Keratinocyte (primary cell): ENCODE data around the gene MUC3A. TPM values are rescaled to one million over a fixed set of nuclear protein-coding genes. Genes with fewer than 3 reads are reported as not detected.

ENCODE experiments used
- DNase-seq: peaks from one replicate; pipeline ENCODE4 v3.0.0-alpha.2; 2011; ENCODE audit warnings: low read depth, missing footprints, low spot score
- FAIRE-seq: peaks from 2 replicates; lab custom pipeline; 2011; peaks lifted over from hg19 to GRCh38; lab: Jason Lieb, UNC
- H2AFZ ChIP-seq: 2 replicates; pipeline ENCODE4 v1.6.0; 2012; ENCODE audit warnings: low read length, control low read depth, inconsistent platforms; ENCODE audit not compliant: control insufficient read depth
- H3K27ac ChIP-seq: 2 replicates; pipeline ENCODE4 v1.5.1; 2011; ENCODE audit warnings: low read length; ENCODE audit not compliant: control insufficient read depth, insufficient read depth
- H3K27me3 ChIP-seq: 3 replicates; pipeline ENCODE4 v1.6.0; 2011; ENCODE audit warnings: low read length; ENCODE audit not compliant: control insufficient read depth, insufficient read depth; ENCODE audit errors: extremely low read depth
- H3K36me3 ChIP-seq, 2 experiments: 2 replicates in 1 of 2; 3 replicates in 1 of 2; pipeline ENCODE4 v1.5.1; 2011; ENCODE audit warnings: low read length in 2 of 2, mild to moderate bottlenecking in 1 of 2; ENCODE audit not compliant: control insufficient read depth in 2 of 2, insufficient read depth in 2 of 2; ENCODE audit errors: extremely low read depth in 1 of 2
- H3K4me1 ChIP-seq: 3 replicates; pipeline ENCODE4 v1.5.1; 2011; ENCODE audit warnings: low read length; ENCODE audit not compliant: control insufficient read depth, insufficient read depth; ENCODE audit errors: extremely low read depth
- H3K4me2 ChIP-seq: 3 replicates; pipeline ENCODE4 v1.6.0; 2011; ENCODE audit warnings: low read depth, low read length; ENCODE audit not compliant: control insufficient read depth, insufficient read depth; ENCODE audit errors: extremely low read depth
- H3K4me3 ChIP-seq, 3 experiments: fragments of 200-600 bp in 1 of 3; sonication (generic) in 1 of 3; 2 replicates in 2 of 3; 3 replicates in 1 of 3; pipeline ENCODE4 v1.5.1; 2011 to 2016; ENCODE audit warnings: low read length in 3 of 3, mild to moderate bottlenecking in 3 of 3, control low read depth in 2 of 3, inconsistent platforms in 1 of 3, low read depth in 1 of 3, mixed read lengths in 1 of 3, mixed run types in 1 of 3, moderate library complexity in 1 of 3; ENCODE audit not compliant: control insufficient read depth in 2 of 3, insufficient read depth in 2 of 3; ENCODE audit errors: extremely low read depth in 1 of 3
- H3K79me2 ChIP-seq: 2 replicates; pipeline ENCODE4 v1.6.0; 2012; ENCODE audit warnings: low read length; ENCODE audit not compliant: control insufficient read depth, insufficient read depth
- H3K9ac ChIP-seq: 3 replicates; pipeline ENCODE4 v1.6.0; 2011; ENCODE audit warnings: low read length; ENCODE audit not compliant: control insufficient read depth, insufficient read depth; ENCODE audit errors: extremely low read depth
- H3K9me1 ChIP-seq: 3 replicates; pipeline ENCODE4 v1.6.0; 2011; ENCODE audit warnings: low read length; ENCODE audit not compliant: control insufficient read depth, insufficient read depth; ENCODE audit errors: extremely low read depth
- H3K9me3 ChIP-seq: 2 replicates; pipeline ENCODE4 v1.5.1; 2012; ENCODE audit warnings: low read depth, low read length; ENCODE audit not compliant: control insufficient read depth
- H4K20me1 ChIP-seq: 3 replicates; pipeline ENCODE4 v1.6.0; 2011; ENCODE audit warnings: low read length; ENCODE audit not compliant: control insufficient read depth, insufficient read depth; ENCODE audit errors: extremely low read depth
- CTCF ChIP-seq, 3 experiments: IDR thresholded peaks in 1 of 3; conservative IDR thresholded peaks in 1 of 3; optimal IDR thresholded peaks in 1 of 3; 2 replicates in 2 of 3; 3 replicates in 1 of 3; pipeline versions ENCODE3 to v1.5.1; 2011; ENCODE audit warnings: low read length in 3 of 3, mild to moderate bottlenecking in 3 of 3, moderate library complexity in 2 of 3, control low read depth in 1 of 3, inconsistent platforms in 1 of 3; ENCODE audit not compliant: insufficient read depth in 2 of 3; ENCODE audit errors: extremely low read depth in 1 of 3
- EZH2 ChIP-seq: IDR thresholded peaks from one replicate; pipeline ENCODE4 v1.6.1; 2012; ENCODE audit warnings: inconsistent platforms, mild to moderate bottlenecking, low read length, moderate library complexity
- dilution Hi-C: fragments of 300-500 bp; cut with MboI; formaldehyde crosslinking; loops from one replicate; pipeline ENCODE4 v1.7.0; 2020; ENCODE audit warnings: low sequenced_read_pairs; ENCODE audit not compliant: extremely low pct_ligation_motif_present
- polyA plus RNA-seq, 5 experiments: library from polyadenylated mRNA; depleted of rRNA in 3 of 5; stranded (reverse) in 3 of 5; stranded (forward) in 1 of 5; unstranded in 1 of 5; fragments of >200 nt; gene quantifications; 1 replicate in 1 of 5; 2 replicates in 3 of 5; 3 replicates in 1 of 5; pipeline versions ENCODE4 v1.2.1 to v1.2.3, GENCODE V29; 2011 to 2012; ENCODE audit warnings: missing spikeins in 2 of 5, low read depth in 1 of 5, low replicate concordance in 1 of 5

The MUC3A gene
- polyA plus RNA-seq, 1 donor (not counting 4 experiments of a cell fraction or from before 2014, with no cell fraction given), result 0.10 TPM

- H3K27ac ChIP-seq, result no peak overlapping the region
- no peak overlapping the region for H3K4me2 ChIP-seq
- DNase-seq, result no peak
- no peak overlapping the region for H3K9ac ChIP-seq
- H3K36me3 ChIP-seq, result no peaks in the 10 kb centered on the region
- dilution Hi-C loops, result loop anchor here (10.0 kb wide), 1 partner anchor 65 kb away; the partner anchor contains the start of gene UFSP1
- FAIRE-seq, result no peak
- H3K79me2 ChIP-seq, result no peaks in the 10 kb centered on the region
- H3K9me1 ChIP-seq, result no peaks in the 10 kb centered on the region
- H3K4me3 ChIP-seq, result no peak overlapping the region
- no peaks in the 10 kb centered on the region for H3K9me3 ChIP-seq
- H2AFZ ChIP-seq, result no peak overlapping the region
- no peaks in the 10 kb centered on the region for H4K20me1 ChIP-seq
- no peaks in the 10 kb centered on the region for H3K4me1 ChIP-seq
- TF ChIP-seq CTCF (optimal IDR thresholded peaks at IDR 0.05 in 1 of 3, IDR thresholded peaks at IDR 0.05 in 1 of 3, conservative IDR thresholded peaks at IDR 0.05 in 1 of 3; ENCODE audit: extremely low read depth in 1 of 3, insufficient read depth in 2 of 3, low read length in 3 of 3) (no peak), EZH2 (no peak)
- H3K27me3 ChIP-seq, result peaks cover 15% of the 10 kb centered on the region
Observed at GRCh38 chr7:100949933-100950443, 654 bp downstream of the MUC3A start.

GRCh38 chr7:100951172-100951571 lies 1.8 kb downstream of the MUC3A start:
- Histone ChIP-seq H3K79me2 (no peaks in the 10 kb centered on the region), H3K27ac (no peak overlapping the region)
- no peak for FAIRE-seq

More at GRCh38 chr7:100951172-100951571, 1.8 kb downstream of the MUC3A start:
- Histone ChIP-seq H3K4me2 (no peak overlapping the region), H3K4me3 (no peak overlapping the region), H3K9me1 (no peaks in the 10 kb centered on the region), H3K36me3 (no peaks in the 10 kb centered on the region), H4K20me1 (no peaks in the 10 kb centered on the region), H3K9ac (no peak overlapping the region), H3K4me1 (no peaks in the 10 kb centered on the region), H2AFZ (no peak overlapping the region), H3K27me3 (peaks cover 15% of the 10 kb centered on the region), H3K9me3 (no peaks in the 10 kb centered on the region)
- dilution Hi-C loops, result no loop called here
- DNase-seq, result no peak
- no peak for TF ChIP-seq CTCF (optimal IDR thresholded peaks at IDR 0.05 in 1 of 3, IDR thresholded peaks at IDR 0.05 in 1 of 3, conservative IDR thresholded peaks at IDR 0.05 in 1 of 3; ENCODE audit: extremely low read depth in 1 of 3, insufficient read depth in 2 of 3, low read length in 3 of 3)
- TF ChIP-seq EZH2, result no peak
